HEK293 (cell line): ENCODE measurements around the gene RBBP8NL.

Experiments
- KLF9 ChIP-seq: fragments of 450-650 bp; formaldehyde crosslinking; IDR thresholded peaks from 2 replicates; pipeline ENCODE4 v1.5.1; 2016; ENCODE audit warnings: missing biosample characterization, missing genetic modification characterization, low read depth
- ZBTB1 ChIP-seq: fragments of 450-650 bp; formaldehyde crosslinking; IDR thresholded peaks from 2 replicates; pipeline ENCODE4 v1.5.1; 2016; ENCODE audit warnings: missing biosample characterization, missing genetic modification characterization
- ZNF169 ChIP-seq: fragments of 450-650 bp; formaldehyde crosslinking; IDR thresholded peaks from 2 replicates; pipeline ENCODE4 v1.5.1; 2016; ENCODE audit warnings: missing biosample characterization, missing genetic modification characterization
- ZNF184 ChIP-seq: fragments of 450-650 bp; IDR thresholded peaks from 2 replicates; pipeline ENCODE4 v1.5.1; 2018; ENCODE audit warnings: missing biosample characterization, mild to moderate bottlenecking, missing genetic modification characterization
- ZNF239 ChIP-seq: fragments of 450-650 bp; formaldehyde crosslinking; IDR thresholded peaks from 2 replicates; pipeline ENCODE4 v1.5.1; 2016; ENCODE audit warnings: missing biosample characterization, missing genetic modification characterization
- ZNF423 ChIP-seq: fragments of 450-650 bp; formaldehyde crosslinking; IDR thresholded peaks from 2 replicates; pipeline ENCODE4 v1.5.1; 2016; ENCODE audit warnings: missing biosample characterization, missing genetic modification characterization
- ZNF560 ChIP-seq: fragments of 450-650 bp; formaldehyde crosslinking; IDR thresholded peaks from 2 replicates; pipeline ENCODE4 v1.5.1; 2017; ENCODE audit warnings: missing biosample characterization, missing genetic modification characterization, borderline replicate concordance
- ZNF585B ChIP-seq: fragments of 450-650 bp; formaldehyde crosslinking; IDR thresholded peaks from 2 replicates; pipeline ENCODE4 v1.5.1; 2016; ENCODE audit warnings: missing biosample characterization, missing genetic modification characterization
- ZNF768 ChIP-seq: fragments of 450-650 bp; formaldehyde crosslinking; IDR thresholded peaks from 2 replicates; pipeline ENCODE4 v1.5.1; 2018; ENCODE audit warnings: missing biosample characterization, mild to moderate bottlenecking, missing genetic modification characterization
- ZSCAN30 ChIP-seq: fragments of 450-650 bp; IDR thresholded peaks from 2 replicates; pipeline ENCODE4 v1.5.1; 2018; ENCODE audit warnings: missing biosample characterization, mild to moderate bottlenecking, missing genetic modification characterization, moderate library complexity
- TF ChIP-seq, protein P1 (sequence below): fragments of 450-650 bp; formaldehyde crosslinking; IDR thresholded peaks from 2 replicates; pipeline ENCODE4 v1.5.1; 2016; ENCODE audit warnings: missing biosample characterization, missing genetic modification characterization
- TF ChIP-seq, protein P2 (sequence below): fragments of 450-650 bp; formaldehyde crosslinking; IDR thresholded peaks from 2 replicates; pipeline ENCODE4 v1.5.1; 2016; ENCODE audit warnings: missing biosample characterization, missing genetic modification characterization

DNA sequence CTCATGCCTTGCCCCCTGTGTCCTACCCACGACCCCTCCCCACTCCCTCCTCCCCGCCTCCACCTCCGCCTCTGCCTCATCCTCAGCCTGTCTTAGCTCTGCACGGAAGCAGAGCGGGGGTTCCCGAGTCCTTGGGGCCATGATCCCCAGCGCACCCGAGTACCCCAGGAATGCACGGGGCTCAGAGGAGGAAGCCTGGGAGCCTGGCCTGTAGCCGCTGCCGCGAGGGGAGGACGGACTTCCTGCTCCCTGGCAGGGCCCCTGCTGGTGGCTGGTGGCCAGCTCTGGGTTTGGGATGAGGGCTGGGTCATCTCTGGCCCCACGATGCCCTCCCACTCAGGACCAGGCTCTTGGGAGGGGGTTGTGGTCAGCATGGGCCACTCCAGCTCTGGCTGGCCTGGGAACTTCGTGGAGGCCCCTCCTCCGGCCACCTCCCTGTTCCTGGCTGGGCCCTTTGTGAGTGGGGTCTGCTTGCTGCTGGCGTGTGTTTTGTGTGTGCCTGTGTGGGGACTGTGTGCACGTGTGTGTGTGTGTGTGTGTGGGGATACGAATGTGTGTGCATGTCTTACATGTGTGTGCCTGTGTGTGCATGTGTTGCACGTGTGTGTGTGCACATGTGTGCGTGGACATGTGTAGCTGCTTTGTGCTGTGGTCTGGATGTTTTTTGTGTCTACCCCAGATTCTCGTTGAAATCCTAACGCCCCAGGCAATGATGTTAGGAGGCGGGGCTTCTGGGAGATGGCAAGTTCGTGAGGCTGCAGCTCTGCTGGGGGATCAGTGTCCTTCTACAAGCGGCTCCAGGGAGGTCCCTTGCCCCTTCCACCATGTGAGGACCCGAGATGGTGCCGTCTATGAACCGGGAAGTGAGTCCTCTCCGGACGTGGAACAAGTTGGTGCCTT, 1.3 kb upstream of the RBBP8NL start:
- TF ChIP-seq, protein P1, sequence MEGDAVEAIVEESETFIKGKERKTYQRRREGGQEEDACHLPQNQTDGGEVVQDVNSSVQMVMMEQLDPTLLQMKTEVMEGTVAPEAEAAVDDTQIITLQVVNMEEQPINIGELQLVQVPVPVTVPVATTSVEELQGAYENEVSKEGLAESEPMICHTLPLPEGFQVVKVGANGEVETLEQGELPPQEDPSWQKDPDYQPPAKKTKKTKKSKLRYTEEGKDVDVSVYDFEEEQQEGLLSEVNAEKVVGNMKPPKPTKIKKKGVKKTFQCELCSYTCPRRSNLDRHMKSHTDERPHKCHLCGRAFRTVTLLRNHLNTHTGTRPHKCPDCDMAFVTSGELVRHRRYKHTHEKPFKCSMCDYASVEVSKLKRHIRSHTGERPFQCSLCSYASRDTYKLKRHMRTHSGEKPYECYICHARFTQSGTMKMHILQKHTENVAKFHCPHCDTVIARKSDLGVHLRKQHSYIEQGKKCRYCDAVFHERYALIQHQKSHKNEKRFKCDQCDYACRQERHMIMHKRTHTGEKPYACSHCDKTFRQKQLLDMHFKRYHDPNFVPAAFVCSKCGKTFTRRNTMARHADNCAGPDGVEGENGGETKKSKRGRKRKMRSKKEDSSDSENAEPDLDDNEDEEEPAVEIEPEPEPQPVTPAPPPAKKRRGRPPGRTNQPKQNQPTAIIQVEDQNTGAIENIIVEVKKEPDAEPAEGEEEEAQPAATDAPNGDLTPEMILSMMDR (tag by site-specific recombination): no peak
- TF ChIP-seq ZNF184 (tag by site-specific recombination) (no peak), ZNF423 (tag by site-specific recombination) (no peak), KLF9 (no peak), ZNF585B (no peak), ZNF239 (tag by site-specific recombination) (no peak), ZBTB1 (tag by site-specific recombination) (no peak), ZNF560 (tag by site-specific recombination) (no peak), ZSCAN30 (no peak), ZNF169 (tag by site-specific recombination) (no peak), ZNF768 (no peak)
- TF ChIP-seq, protein P2, sequence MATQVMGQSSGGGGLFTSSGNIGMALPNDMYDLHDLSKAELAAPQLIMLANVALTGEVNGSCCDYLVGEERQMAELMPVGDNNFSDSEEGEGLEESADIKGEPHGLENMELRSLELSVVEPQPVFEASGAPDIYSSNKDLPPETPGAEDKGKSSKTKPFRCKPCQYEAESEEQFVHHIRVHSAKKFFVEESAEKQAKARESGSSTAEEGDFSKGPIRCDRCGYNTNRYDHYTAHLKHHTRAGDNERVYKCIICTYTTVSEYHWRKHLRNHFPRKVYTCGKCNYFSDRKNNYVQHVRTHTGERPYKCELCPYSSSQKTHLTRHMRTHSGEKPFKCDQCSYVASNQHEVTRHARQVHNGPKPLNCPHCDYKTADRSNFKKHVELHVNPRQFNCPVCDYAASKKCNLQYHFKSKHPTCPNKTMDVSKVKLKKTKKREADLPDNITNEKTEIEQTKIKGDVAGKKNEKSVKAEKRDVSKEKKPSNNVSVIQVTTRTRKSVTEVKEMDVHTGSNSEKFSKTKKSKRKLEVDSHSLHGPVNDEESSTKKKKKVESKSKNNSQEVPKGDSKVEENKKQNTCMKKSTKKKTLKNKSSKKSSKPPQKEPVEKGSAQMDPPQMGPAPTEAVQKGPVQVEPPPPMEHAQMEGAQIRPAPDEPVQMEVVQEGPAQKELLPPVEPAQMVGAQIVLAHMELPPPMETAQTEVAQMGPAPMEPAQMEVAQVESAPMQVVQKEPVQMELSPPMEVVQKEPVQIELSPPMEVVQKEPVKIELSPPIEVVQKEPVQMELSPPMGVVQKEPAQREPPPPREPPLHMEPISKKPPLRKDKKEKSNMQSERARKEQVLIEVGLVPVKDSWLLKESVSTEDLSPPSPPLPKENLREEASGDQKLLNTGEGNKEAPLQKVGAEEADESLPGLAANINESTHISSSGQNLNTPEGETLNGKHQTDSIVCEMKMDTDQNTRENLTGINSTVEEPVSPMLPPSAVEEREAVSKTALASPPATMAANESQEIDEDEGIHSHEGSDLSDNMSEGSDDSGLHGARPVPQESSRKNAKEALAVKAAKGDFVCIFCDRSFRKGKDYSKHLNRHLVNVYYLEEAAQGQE (tag by site-specific recombination): no peak
